C4-2B (cell line): ENCODE results near the gene SLC38A3.

ENCODE experiments used
- CTCF ChIP-seq: fragments of 450-650 bp; conservative IDR thresholded peaks from 2 replicates; pipeline ENCODE4 v1.5.1; 2017; ENCODE audit warnings: mild to moderate bottlenecking
- ZFX ChIP-seq: fragments of 450-650 bp; IDR thresholded peaks from 2 replicates; pipeline ENCODE4 v1.6.1; 2017

- TF ChIP-seq CTCF (no peak), ZFX (no peak)
These were observed 20.7 kb upstream of the SLC38A3 start for GRCh38 chr3:50184242-50184978.
